GM23248 (cell line): ENCODE data around the gene KIF23. TPM values are rescaled to one million over a fixed set of nuclear protein-coding genes. Genes with fewer than 3 reads are reported as not detected.

Experiments used
- DNase-seq: peaks from one replicate; pipeline ENCODE4 v3.0.0-alpha.2; 2015
- H2AFZ ChIP-seq: fragments of 200-600 bp; sonication (generic); 2 replicates; pipeline ENCODE4 v1.6.1; 2016; ENCODE audit warnings: antibody characterized with exemption
- H3F3A ChIP-seq: fragments of 200-600 bp; sonication (generic); 2 replicates; pipeline ENCODE4 v1.6.1; 2016; ENCODE audit warnings: mild to moderate bottlenecking, antibody characterized with exemption, mixed run types; ENCODE audit not compliant: insufficient read depth
- H3K27ac ChIP-seq: fragments of 200-600 bp; sonication (generic); 2 replicates; pipeline ENCODE4 v1.5.1; 2016; ENCODE audit warnings: mild to moderate bottlenecking
- H3K27me3 ChIP-seq: fragments of 200-600 bp; sonication (generic); replicated peaks from 2 replicates; pipeline ENCODE4 v1.6.1; 2016; ENCODE audit warnings: mild to moderate bottlenecking; ENCODE audit not compliant: insufficient read depth
- H3K36me3 ChIP-seq: fragments of 200-600 bp; sonication (generic); 2 replicates; pipeline ENCODE4 v1.6.1; 2016; ENCODE audit warnings: low read depth, mild to moderate bottlenecking
- H3K4me1 ChIP-seq: fragments of 200-600 bp; sonication (generic); 2 replicates; pipeline ENCODE4 v1.6.1; 2016; ENCODE audit warnings: mild to moderate bottlenecking; ENCODE audit not compliant: insufficient read depth
- H3K4me2 ChIP-seq: fragments of 200-600 bp; sonication (generic); one replicate; pipeline ENCODE4 v1.6.1; 2016; ENCODE audit warnings: mild to moderate bottlenecking; ENCODE audit not compliant: unreplicated experiment
- H3K4me3 ChIP-seq: fragments of 200-600 bp; sonication (generic); 2 replicates; pipeline ENCODE4 v1.5.1; 2016; ENCODE audit warnings: mild to moderate bottlenecking
- H3K79me2 ChIP-seq: fragments of 200-600 bp; sonication (generic); 2 replicates; pipeline ENCODE4 v1.6.1; 2016; ENCODE audit warnings: mild to moderate bottlenecking; ENCODE audit not compliant: insufficient read depth
- H3K9ac ChIP-seq: fragments of 200-600 bp; sonication (generic); 2 replicates; pipeline ENCODE4 v1.6.1; 2016; ENCODE audit warnings: mild to moderate bottlenecking
- H3K9me2 ChIP-seq: fragments of 200-600 bp; sonication (generic); 2 replicates; pipeline ENCODE4 v1.6.1; 2016; ENCODE audit warnings: mixed run types, mild to moderate bottlenecking, moderate library complexity; ENCODE audit not compliant: insufficient read depth
- H3K9me3 ChIP-seq: fragments of 200-600 bp; sonication (generic); one replicate; pipeline ENCODE4 v1.6.1; 2017; ENCODE audit warnings: low read depth
- H4K20me1 ChIP-seq: fragments of 200-600 bp; sonication (generic); 2 replicates; pipeline ENCODE4 v1.6.0; 2016; ENCODE audit not compliant: insufficient read depth
- EZH2 ChIP-seq: fragments of 200-600 bp; sonication (generic); IDR thresholded peaks from 2 replicates; pipeline ENCODE4 v1.6.1; 2018; ENCODE audit warnings: antibody characterized with exemption, mild to moderate bottlenecking; ENCODE audit not compliant: insufficient read depth, poor library complexity, severe bottlenecking
- EZH2phosphoT487 ChIP-seq: fragments of 200-600 bp; sonication (generic); IDR thresholded peaks from 2 replicates; pipeline ENCODE4 v1.6.1; 2018; ENCODE audit warnings: antibody characterized with exemption, moderate library complexity, mild to moderate bottlenecking, low read depth; ENCODE audit not compliant: insufficient read depth
- WGBS, 2 experiments: methylation state at CpG; one replicate each; pipeline ENCODE4 v1.1.6; 2015 to 2017; ENCODE audit warnings: low lambda C conversion rate in 2 of 2, low coverage in 1 of 2; ENCODE audit errors: missing lambda C conversion rate in 2 of 2; 5-methylcytosine and 5-hydroxymethylcytosine counted together
- in situ Hi-C: fragments of 300-500 bp; cut with MboI; formaldehyde crosslinking; loops from 2 replicates; pipeline ENCODE4 v1.15.0; 2020
- polyA plus RNA-seq: library from polyadenylated mRNA; unstranded; fragments of >200 nt; fragmentation: Nextera tagmentation; extraction: Ambion mirVana; gene quantifications from 2 replicates; pipeline ENCODE4 v1.2.1, GENCODE V29; 2016
- total RNA-seq: library from RNA; depleted of rRNA; stranded (reverse); fragments of >200 nt; shearing (Covaris generic); gene quantifications from 2 replicates; pipeline ENCODE4 v1.2.3, GENCODE V29; 2014

The KIF23 gene
- total and polyA plus RNA-seq, 2 experiments from 2014 or later: 28.8 to 29.4 TPM

DNA sequence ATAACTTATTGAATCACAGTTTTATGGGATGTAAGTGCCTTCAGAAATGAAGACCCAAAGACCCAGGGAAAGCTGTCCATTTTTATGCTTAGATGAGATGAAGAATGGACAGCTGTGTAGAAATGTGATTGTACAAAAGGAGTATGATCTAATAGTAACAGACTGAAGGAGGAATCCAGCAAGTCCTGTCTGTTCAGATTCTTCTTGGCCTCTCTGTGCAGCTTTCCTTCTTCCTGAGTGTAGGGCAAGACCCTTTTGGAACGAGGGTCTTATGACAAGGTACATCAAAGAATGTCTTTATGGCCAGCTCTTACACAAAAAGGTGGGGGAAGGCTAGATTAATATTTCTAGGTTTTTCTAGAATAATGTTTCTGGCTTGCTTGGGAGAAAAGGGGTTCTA is 1.4 kb upstream of the KIF23 start:
- no peak overlapping the region for H3K27ac ChIP-seq
- no peaks in the 10 kb centered on the region for H3K9me3 ChIP-seq
- peak overlapping the region; percentile 92 for H3K4me2 ChIP-seq
- H3K4me1 ChIP-seq: peaks cover 43% of the 10 kb centered on the region
- H3K9me2 ChIP-seq: no peaks in the 10 kb centered on the region
- no peak overlapping the region for H3K9ac ChIP-seq
- H3K27me3 ChIP-seq: no peaks in the 10 kb centered on the region
- H2AFZ ChIP-seq: no peak overlapping the region
- H3F3A ChIP-seq: peaks cover 20% of the 10 kb centered on the region
- H3K79me2 ChIP-seq: peaks cover 86% of the 10 kb centered on the region
- H3K36me3 ChIP-seq: no peaks in the 10 kb centered on the region
- WGBS, 2 experiments: 87 to 100% methylated on average over 1 of the region's 1 CpG
- TF ChIP-seq EZH2 (no peak), EZH2phosphoT487 (no peak)
- no peak for DNase-seq
- in situ Hi-C loops: no loop called here
- H4K20me1 ChIP-seq: no peaks in the 10 kb centered on the region
- H3K4me3 ChIP-seq: no peak overlapping the region

GRCh38 chr15:69414701-69415167 is 585 bp downstream of the KIF23 start:
- Histone ChIP-seq H3K9me2 (no peaks in the 10 kb centered on the region), H3K9ac (peak overlapping the region; percentile 79), H3F3A (peaks cover 28% of the 10 kb centered on the region), H3K4me1 (peaks cover 52% of the 10 kb centered on the region), H3K27ac (peak overlapping the region; percentile 65), H3K4me3 (peak overlapping the region; percentile 82), H2AFZ (peak overlapping the region; percentile 80), H3K36me3 (no peaks in the 10 kb centered on the region), H3K9me3 (no peaks in the 10 kb centered on the region), H3K79me2 (peaks cover 86% of the 10 kb centered on the region), H4K20me1 (no peaks in the 10 kb centered on the region), H3K4me2 (peak overlapping the region; percentile 92), H3K27me3 (no peaks in the 10 kb centered on the region)
- peak; percentile 95 for DNase-seq
- whole genome bisulfite sequencing, 2 experiments: 0 to 1% methylated on average over 22 to 26 of the region's 29 CpGs
- TF ChIP-seq EZH2phosphoT487: no peak
- no peak for TF ChIP-seq EZH2
- in situ Hi-C loops: no loop called here

DNA sequence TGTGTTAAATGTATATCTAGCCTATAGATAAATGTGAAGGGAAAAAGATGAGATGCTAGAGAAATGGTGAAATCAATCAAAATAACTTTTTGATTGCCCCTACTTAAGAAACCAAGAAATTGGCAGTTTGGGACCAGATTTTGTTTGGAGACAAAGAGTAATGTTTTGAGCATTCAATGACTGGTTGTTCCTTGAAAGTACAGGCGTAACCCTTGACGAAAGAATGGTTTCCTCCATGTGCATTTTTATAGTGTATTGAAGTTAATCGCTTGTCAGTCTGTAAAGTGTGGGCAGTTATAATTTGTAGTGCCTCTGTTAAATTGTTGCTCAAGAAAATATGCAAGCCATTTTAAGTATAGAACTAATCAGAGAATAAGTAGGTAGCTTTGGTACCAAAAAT is 1.2 kb downstream of the KIF23 start:
- H3K4me3 ChIP-seq: peak overlapping the region; percentile 82
- H3K36me3 ChIP-seq: no peaks in the 10 kb centered on the region
- no peaks in the 10 kb centered on the region for H4K20me1 ChIP-seq
- H3K4me1 ChIP-seq: peaks cover 52% of the 10 kb centered on the region
- H3K27ac ChIP-seq: peak overlapping the region; percentile 65
- no peaks in the 10 kb centered on the region for H3K9me2 ChIP-seq
- H3K27me3 ChIP-seq: no peaks in the 10 kb centered on the region
- in situ Hi-C loops: no loop called here
- H3K9me3 ChIP-seq: no peaks in the 10 kb centered on the region
- H3F3A ChIP-seq: peaks cover 28% of the 10 kb centered on the region
- peak overlapping the region; percentile 92 for H3K4me2 ChIP-seq
- peak; percentile 32 for DNase-seq
- H3K9ac ChIP-seq: peak overlapping the region; percentile 79
- no peak for TF ChIP-seq EZH2phosphoT487
- TF ChIP-seq EZH2: no peak
- H3K79me2 ChIP-seq: peaks cover 86% of the 10 kb centered on the region
- peak overlapping the region; percentile 80 for H2AFZ ChIP-seq
- 70 to 74% methylated on average over 3 of the region's 3 CpGs for WGBS, 2 experiments

DNA sequence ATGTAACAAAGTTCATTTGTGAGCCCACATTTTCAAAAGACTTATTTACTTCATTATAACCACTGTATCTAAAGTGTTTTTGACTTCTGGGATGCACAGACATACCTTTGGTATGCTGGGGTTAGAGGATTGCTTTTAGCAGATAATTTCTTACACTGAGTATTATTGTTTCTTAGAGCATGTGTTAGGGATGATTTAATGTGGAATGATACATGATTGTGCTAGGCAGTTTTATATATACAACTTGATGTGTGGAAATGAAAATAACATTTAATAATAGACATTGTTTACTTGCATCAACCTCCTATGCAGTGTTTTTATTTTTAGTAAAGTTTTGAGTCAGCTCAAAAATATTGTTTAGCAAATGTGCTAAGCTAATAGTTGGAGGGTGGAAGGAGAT is 3.4 kb downstream of the KIF23 start:
- H3K4me2 ChIP-seq: peak overlapping the region; percentile 8
- H4K20me1 ChIP-seq: no peaks in the 10 kb centered on the region

DNA sequence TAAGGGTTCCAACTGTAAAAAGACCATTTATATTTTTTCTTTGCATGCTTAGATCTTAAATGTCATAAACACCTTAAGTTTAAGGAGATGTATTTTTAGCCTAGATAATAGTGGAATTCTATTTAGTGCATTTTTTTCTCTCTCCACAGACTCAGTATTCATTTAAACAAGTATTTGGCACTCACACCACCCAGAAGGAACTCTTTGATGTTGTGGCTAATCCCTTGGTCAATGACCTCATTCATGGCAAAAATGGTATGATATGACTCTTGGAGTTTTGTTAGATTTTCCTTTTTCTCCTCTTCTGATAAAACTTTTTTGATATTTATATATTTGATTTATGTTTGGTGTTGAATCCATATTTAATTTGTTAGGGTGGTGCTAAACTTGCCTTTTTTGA is 7.3 kb downstream of the KIF23 start:
- no peaks in the 10 kb centered on the region for H3K9me2 ChIP-seq
- peaks cover 14% of the 10 kb centered on the region; the same call in 1 of the 2 replicates for H3F3A ChIP-seq
- no peak overlapping the region for H2AFZ ChIP-seq
- in situ Hi-C loops: no loop called here
- TF ChIP-seq EZH2phosphoT487: no peak
- no peak for TF ChIP-seq EZH2
- no peaks in the 10 kb centered on the region for H4K20me1 ChIP-seq
- no peak overlapping the region for H3K4me2 ChIP-seq
- peak; percentile 41 for DNase-seq
- peaks cover 22% of the 10 kb centered on the region for H3K4me1 ChIP-seq
- no peaks in the 10 kb centered on the region for H3K27me3 ChIP-seq
- H3K79me2 ChIP-seq: peaks cover 57% of the 10 kb centered on the region
- no peak overlapping the region for H3K4me3 ChIP-seq
- H3K9me3 ChIP-seq: no peaks in the 10 kb centered on the region
- H3K36me3 ChIP-seq: peaks cover 11% of the 10 kb centered on the region
- H3K27ac ChIP-seq: no peak overlapping the region
- H3K9ac ChIP-seq: no peak overlapping the region

More for the DNA sequence above, 3.4 kb downstream of the KIF23 start:
- Histone ChIP-seq H3K36me3 (peaks cover 4% of the 10 kb centered on the region; the same call in 1 of the 2 replicates), H3K4me1 (peaks cover 40% of the 10 kb centered on the region), H3F3A (peaks cover 28% of the 10 kb centered on the region), H3K27ac (peak overlapping the region; percentile 4; the same call in 1 of the 2 replicates), H3K9me2 (no peaks in the 10 kb centered on the region), H3K27me3 (no peaks in the 10 kb centered on the region), H2AFZ (0 out of 2 replicates have a peak overlapping the region, but pooled peaks have one; percentile 22), H3K9me3 (no peaks in the 10 kb centered on the region), H3K9ac (no peak overlapping the region), H3K4me3 (peak overlapping the region; percentile 10; the same call in 1 of the 2 replicates), H3K79me2 (peaks cover 76% of the 10 kb centered on the region)
- in situ Hi-C loops: no loop called here
- DNase-seq: peak; percentile 51
- TF ChIP-seq EZH2: no peak
- TF ChIP-seq EZH2phosphoT487: no peak
